Loucy (cell line): ENCODE results near the gene ZNF786.

ENCODE experiments used
- H2AFZ ChIP-seq: fragments of 200-600 bp; sonication (generic); 2 replicates; pipeline ENCODE4 v1.6.0; 2016; ENCODE audit warnings: antibody characterized with exemption, mild to moderate bottlenecking, low read length, moderate library complexity
- H3F3A ChIP-seq: fragments of 200-600 bp; 2 replicates; pipeline ENCODE4 v1.6.0; 2016; ENCODE audit warnings: antibody characterized with exemption, low read depth, mild to moderate bottlenecking
- H3K27me3 ChIP-seq: fragments of 200-600 bp; sonication (generic); 2 replicates; pipeline ENCODE4 v1.6.1; 2014; ENCODE audit warnings: low read length, mild to moderate bottlenecking; ENCODE audit not compliant: insufficient read depth, poor library complexity, severe bottlenecking
- H3K36me3 ChIP-seq: fragments of 200-600 bp; sonication (generic); 2 replicates; pipeline ENCODE4 v1.6.1; 2016; ENCODE audit warnings: low read length; ENCODE audit not compliant: insufficient read depth
- H3K4me1 ChIP-seq: fragments of 200-600 bp; sonication (generic); 2 replicates; pipeline ENCODE4 v1.5.1; 2014; ENCODE audit warnings: low read length, mild to moderate bottlenecking; ENCODE audit not compliant: insufficient read depth, poor library complexity, severe bottlenecking
- H3K4me2 ChIP-seq: fragments of 200-600 bp; sonication (generic); 2 replicates; pipeline ENCODE4 v1.6.0; 2014; ENCODE audit warnings: antibody characterized with exemption, low read length, low read depth, mild to moderate bottlenecking; ENCODE audit not compliant: poor library complexity, severe bottlenecking
- H3K4me3 ChIP-seq: fragments of 200-600 bp; sonication (generic); 2 replicates; pipeline ENCODE4 v1.5.1; 2014; ENCODE audit warnings: low read length, mild to moderate bottlenecking, mixed read lengths; ENCODE audit not compliant: poor library complexity, severe bottlenecking
- H3K79me2 ChIP-seq: fragments of 200-600 bp; sonication (generic); 2 replicates; pipeline ENCODE4 v1.6.1; 2014; ENCODE audit warnings: low read length; ENCODE audit not compliant: insufficient read depth
- H3K9ac ChIP-seq: fragments of 200-600 bp; sonication (generic); 2 replicates; pipeline ENCODE4 v1.6.0; 2014; ENCODE audit warnings: mild to moderate bottlenecking, low read depth, low read length, moderate library complexity; ENCODE audit not compliant: poor library complexity, severe bottlenecking
- H3K9me2 ChIP-seq: fragments of 200-600 bp; sonication (generic); replicated peaks from 2 replicates; pipeline ENCODE4 v1.6.1; 2016; ENCODE audit warnings: low read depth, low read length, mixed read lengths
- H3K9me3 ChIP-seq: fragments of 200-600 bp; sonication (generic); 2 replicates; pipeline ENCODE4 v1.6.1; 2014; ENCODE audit warnings: mild to moderate bottlenecking, antibody characterized with exemption, low read length, low read depth; ENCODE audit not compliant: insufficient read depth
- H4K20me1 ChIP-seq: fragments of 200-600 bp; sonication (generic); 2 replicates; pipeline ENCODE4 v1.6.0; 2014; ENCODE audit warnings: antibody characterized with exemption, low read length, mild to moderate bottlenecking; ENCODE audit not compliant: insufficient read depth, poor library complexity, severe bottlenecking
- CTCF ChIP-seq: fragments of 200-600 bp; sonication (generic); conservative IDR thresholded peaks from 2 replicates; pipeline ENCODE4 v1.5.1; 2014; ENCODE audit warnings: mild to moderate bottlenecking, antibody characterized with exemption, low read length
- EZH2phosphoT487 ChIP-seq: fragments of 200-600 bp; IDR thresholded peaks from 2 replicates; pipeline ENCODE4 v1.6.1; 2018; ENCODE audit warnings: antibody characterized with exemption, mild to moderate bottlenecking, moderate library complexity, borderline replicate concordance

ZNF786 gene

GRCh38 chr7:149075286-149075685 is 15.2 kb downstream of the ZNF786 start:
- Histone ChIP-seq H3K4me3 (no peak overlapping the region), H3F3A (no peaks in the 10 kb centered on the region), H3K27me3 (no peaks in the 10 kb centered on the region), H3K9me2 (no peaks in the 10 kb centered on the region), H3K9ac (no peak overlapping the region), H4K20me1 (no peaks in the 10 kb centered on the region), H3K79me2 (no peaks in the 10 kb centered on the region), H3K4me1 (no peaks in the 10 kb centered on the region), H3K4me2 (no peak overlapping the region), H3K36me3 (peaks cover 8% of the 10 kb centered on the region; the same call in 1 of the 2 replicates), H3K9me3 (no peaks in the 10 kb centered on the region), H2AFZ (no peak overlapping the region)
- TF ChIP-seq EZH2phosphoT487 = no peak
- no peak for TF ChIP-seq CTCF

GRCh38 chr7:149074116-149074885 is 16.2 kb downstream of the ZNF786 start:
- TF ChIP-seq EZH2phosphoT487 (no peak), CTCF (no peak)
- Histone ChIP-seq H3K4me1 (no peaks in the 10 kb centered on the region), H3K4me3 (no peak overlapping the region), H3K9me2 (no peaks in the 10 kb centered on the region), H3K9me3 (no peaks in the 10 kb centered on the region), H2AFZ (no peak overlapping the region), H3K36me3 (peaks cover 12% of the 10 kb centered on the region; the same call in 1 of the 2 replicates), H3K9ac (no peak overlapping the region), H3F3A (no peaks in the 10 kb centered on the region), H3K4me2 (no peak overlapping the region), H4K20me1 (no peaks in the 10 kb centered on the region), H3K27me3 (no peaks in the 10 kb centered on the region), H3K79me2 (no peaks in the 10 kb centered on the region)

- Histone ChIP-seq H3K4me2 (no peak overlapping the region), H3K36me3 (peaks cover 12% of the 10 kb centered on the region; the same call in 1 of the 2 replicates)
These were observed 18.1 kb downstream of the ZNF786 start for GRCh38 chr7:149072438-149072775.

More at GRCh38 chr7:149072438-149072775, 18.1 kb downstream of the ZNF786 start:
- H3K79me2 ChIP-seq = no peaks in the 10 kb centered on the region
- no peaks in the 10 kb centered on the region for H3F3A ChIP-seq
- no peak overlapping the region for H3K4me3 ChIP-seq
- H3K4me1 ChIP-seq = no peaks in the 10 kb centered on the region
- no peaks in the 10 kb centered on the region for H3K27me3 ChIP-seq
- H4K20me1 ChIP-seq = no peaks in the 10 kb centered on the region
- TF ChIP-seq EZH2phosphoT487 (no peak), CTCF (no peak)
- no peak overlapping the region for H3K9ac ChIP-seq
- H3K9me2 ChIP-seq = no peaks in the 10 kb centered on the region
- no peak overlapping the region for H2AFZ ChIP-seq
- no peaks in the 10 kb centered on the region for H3K9me3 ChIP-seq
